SK-N-DZ (cell line): ENCODE measurements around the gene SYPL2.

Source experiments
- DNase-seq: peaks from one replicate; pipeline ENCODE4 v3.0.0-alpha.2; 2015; ENCODE audit warnings: low spot score

SYPL2 gene

DNA sequence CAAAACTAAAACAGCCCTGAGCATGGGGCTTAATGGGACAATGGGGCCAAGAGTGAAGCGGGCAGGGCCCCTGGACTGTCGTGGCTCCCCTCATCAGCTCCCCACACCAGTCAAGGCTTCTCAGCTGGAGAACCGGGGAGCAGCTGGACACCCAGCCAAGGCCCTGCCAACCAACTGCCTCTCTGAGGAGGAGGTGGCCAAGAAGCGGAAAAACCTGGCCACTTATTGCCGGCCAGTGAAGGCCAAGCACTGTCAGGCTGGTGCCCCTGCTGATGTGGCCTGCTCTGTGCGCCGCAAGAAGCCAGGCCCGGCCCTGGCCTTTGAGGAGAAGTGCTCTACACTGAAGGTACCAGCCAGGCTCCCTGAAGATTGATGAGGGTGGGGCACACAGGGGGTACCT, 25.0 kb downstream of the SYPL2 start:
- no peak for DNase-seq

DNA sequence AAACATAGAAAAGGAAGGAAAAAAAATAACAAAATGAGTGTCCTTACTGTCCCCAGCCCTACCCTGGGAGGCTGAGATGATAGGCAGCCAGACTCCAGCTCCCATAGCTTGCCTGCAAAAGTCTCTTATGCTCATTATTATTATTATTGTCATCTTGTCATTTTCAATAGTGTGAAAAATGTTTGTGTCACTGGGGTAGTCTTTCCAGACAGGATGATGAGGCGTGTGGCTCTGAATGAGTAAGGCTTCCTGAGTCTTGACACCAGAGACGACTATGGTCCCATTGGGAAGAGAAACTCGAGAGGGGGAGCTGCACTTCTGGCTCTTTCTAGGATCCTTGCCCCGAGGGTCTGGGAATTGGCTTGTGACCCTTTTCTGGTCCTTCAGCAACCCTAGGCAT, 26.4 kb downstream of the SYPL2 start:
- DNase-seq, result no peak

DNA sequence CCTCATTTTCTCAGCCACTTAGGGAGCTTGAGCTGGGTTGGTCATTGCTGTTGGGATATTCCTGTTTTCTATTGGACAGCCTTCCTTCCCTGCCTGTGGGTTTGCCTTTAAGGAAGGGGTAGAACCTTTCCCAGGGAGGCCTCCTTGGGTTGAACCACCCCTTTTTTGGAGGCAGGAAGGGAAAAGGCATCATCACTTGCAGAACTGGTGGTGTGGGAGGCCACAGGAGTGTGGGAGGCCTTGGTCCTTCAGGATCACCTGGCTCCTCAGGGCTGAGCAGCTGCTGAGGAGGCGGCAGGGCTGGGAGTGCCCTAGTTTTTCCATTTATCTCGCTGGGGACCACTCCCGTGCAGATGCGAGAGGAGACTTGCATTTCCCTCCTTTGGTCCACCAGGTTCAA, 26.9 kb downstream of the SYPL2 start:
- no peak for DNase-seq

DNA sequence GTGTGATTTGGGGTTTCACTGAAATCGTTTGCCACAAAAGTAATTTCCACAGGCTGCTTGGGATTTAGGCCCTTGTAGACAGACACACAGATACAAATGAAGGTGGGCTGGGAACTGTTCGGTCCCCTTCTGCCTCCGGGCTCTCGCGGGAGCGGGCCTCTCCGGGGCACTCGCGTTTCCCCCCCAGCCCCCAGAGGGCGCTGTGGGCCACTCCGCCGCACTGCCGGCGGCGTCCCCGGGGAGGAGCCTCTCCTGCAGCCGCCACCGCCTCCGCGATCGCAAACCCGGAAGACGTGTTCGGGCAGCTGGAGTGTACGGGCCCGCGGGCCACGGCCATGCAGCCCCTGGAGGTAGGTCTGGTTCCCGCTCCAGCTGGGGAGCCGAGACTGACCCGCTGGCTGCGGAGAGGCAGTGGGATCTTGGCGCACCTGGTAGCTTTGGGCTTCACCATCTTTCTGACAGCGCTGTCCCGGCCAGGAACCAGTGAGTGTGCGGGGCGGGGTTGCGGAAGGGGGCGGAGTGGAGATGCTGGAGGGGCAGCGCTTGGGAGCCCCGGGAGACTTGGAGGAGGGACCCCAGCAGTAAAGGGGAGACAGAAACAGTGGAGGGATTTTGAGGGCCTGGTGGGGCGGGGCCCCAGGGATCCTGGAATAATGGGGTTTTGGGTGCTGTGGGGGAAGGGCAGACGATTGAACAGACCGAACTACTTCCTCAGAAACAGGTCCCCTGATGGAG, 27.6 kb downstream of the SYPL2 start, which contains the start of gene CYB561D1:
Gene CYB561D1, plus strand, starts transcription at position 290 of the 735 bp plus-strand sequence. Its CDS starts 46 bp downstream, at position 336.
- peak; percentile 87 for DNase-seq

DNA sequence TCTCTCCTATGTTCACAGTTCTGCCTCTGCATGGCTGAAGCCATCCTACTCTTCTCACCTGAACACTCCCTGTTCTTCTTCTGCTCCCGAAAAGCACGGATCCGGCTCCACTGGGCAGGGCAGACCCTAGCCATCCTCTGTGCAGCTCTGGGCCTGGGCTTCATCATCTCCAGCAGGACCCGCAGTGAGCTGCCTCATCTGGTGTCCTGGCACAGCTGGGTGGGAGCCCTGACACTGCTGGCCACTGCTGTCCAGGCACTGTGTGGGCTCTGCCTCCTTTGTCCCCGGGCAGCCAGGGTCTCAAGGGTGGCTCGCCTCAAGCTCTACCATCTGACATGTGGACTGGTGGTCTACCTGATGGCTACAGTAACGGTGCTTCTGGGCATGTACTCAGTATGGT, 29.4 kb downstream of the SYPL2 start:
- DNase-seq, result no peak

DNA sequence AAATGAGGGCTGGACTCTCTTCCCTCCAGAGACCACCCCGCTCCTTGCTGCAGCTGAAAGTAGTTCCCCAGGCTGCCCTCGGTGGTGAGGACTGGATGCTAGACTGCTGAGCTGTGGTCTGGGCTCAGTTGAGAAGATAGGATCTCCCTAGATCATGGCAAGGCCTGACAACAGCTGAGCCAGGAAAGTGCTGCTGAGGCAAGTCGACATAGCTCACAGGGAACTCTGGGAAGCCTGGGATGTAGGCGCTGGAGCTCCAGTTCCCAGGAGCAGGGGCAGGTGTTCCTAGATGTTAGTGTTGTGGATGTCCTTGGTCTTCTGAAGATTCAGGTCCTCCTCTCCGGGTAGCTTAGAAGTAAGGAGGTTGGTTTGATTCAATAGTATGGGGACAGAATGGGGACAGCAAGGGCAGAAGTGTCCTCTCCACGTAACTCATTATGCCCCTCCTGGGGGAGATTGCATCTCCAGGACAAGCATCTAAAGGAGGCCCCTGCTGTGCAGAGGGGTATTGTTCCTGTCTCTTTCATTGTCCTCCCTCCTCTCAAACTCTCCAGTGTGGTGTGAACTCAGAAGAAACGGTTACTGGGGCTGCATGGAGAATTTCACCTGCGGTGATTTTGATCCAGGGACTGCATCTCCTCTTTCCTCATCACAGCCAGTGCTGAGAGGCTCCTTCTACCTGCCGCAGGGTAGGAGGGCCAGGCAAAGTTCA, 31.3 kb downstream of the SYPL2 start:
- no peak for DNase-seq

DNA sequence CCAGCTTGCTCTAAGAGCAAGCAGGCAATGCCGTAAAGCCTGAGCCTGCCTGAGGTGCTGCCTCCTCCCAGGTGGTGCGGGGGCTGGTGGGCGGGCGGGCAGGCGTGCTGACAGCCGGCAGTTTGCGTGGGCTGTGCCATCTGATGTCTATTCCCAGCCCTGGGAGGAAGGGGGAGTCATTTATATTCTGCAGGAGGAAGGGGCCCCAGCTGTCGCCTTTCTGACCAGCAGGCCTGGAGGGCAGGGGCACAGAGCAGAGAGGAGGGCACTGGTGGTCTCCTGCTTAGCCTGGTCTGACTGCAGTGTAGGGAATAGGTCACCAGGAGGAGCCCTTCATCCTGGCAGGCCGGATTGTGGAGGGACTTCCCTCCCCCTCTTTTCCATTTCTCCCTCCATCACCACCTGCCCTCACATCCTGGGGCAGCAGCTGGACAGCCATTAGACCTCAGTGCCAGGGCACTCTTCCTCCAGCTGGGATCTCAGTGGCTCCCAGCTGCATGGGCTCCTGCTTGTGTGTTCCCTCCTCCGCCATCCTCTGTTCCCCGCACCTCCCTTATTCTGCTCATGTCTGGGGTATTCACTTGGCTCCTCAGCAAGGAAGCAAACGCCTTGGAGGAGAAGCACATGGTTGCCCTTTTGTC, 31.9 kb downstream of the SYPL2 start:
- DNase-seq, result peak; percentile 80

DNA sequence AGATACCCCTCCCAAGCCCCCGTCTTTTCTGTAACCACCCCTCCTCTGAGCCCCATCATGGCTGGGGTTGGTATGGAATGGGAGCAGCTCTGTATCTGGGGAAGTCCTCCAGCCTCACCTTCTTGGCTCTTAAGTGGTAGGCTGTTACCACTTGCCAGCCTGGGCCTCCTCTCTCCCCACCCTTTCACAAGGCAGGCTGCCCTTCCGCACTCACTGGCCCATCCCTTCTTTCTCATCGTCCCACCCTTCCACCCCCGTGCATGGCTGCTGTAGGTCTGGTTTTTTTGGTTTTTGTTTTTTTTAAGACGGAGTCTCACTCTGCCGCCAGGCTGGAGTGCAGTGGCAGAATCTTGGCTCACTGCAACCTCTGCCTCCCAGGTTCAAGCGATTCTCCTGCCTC, 32.7 kb downstream of the SYPL2 start:
- no peak for DNase-seq

DNA sequence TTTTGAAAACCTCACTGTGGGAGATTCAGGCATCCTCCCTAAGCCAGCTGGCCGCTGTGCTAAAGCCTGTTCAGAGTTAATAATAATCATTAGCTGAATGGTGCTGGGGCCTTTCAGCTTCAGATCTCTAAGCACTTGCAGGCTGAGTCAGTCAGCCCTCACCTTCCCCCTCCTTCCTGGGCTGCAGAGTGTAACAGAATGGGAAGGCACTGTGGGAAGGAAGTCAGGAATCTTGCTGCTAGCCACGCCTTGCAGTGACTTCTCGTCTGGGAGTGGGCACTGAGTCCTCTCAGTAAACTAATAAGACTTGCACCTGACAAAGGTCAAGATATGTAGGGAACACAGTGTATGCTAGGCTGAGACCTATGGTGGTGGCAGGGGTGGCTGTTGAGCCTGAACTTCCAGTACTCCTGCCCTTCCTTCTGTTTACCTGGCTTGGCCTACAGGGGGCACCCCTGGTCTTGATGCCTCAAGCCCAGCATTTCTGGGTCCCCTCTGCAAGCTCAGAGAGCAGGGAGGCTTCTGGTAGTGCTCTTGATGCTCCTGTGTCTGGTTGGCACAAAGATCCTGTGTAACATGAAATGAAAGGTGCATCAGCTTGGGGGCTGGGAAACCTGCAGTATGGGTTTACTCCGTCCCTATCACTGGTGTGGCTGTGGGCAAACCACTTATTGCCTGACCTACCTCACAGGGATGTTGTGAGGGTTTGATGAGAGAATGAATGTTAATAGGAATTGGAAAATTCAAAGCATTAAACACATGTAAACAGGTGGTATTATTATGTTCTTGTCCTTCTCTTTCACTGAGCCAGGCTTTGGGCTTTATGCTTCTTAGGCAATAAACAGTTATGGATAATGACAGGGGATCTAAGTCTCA, 33.6 kb downstream of the SYPL2 start:
- DNase-seq, result peak; percentile 41

DNA sequence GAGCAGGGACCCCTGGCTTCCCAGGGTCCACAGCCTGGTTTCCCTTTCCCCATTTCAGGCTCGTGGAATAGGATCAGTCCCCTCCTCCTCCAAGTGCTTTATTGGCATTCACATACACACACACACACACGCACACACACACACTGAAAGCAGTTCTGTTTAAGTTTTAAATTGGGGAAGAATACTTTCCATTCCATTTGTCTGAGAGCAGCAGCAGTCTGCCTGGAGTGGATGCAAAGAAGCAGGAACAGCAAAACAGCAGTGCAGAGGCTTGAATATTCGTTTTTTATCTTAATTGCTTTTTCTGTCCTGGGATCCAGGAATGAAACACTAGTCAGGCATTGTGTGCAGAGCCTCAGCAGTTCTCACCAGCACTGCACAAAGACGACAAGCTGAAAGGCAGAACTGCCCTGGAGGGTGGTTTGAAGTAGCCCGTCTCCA, 34.6 kb downstream of the SYPL2 start:
- no peak for DNase-seq

DNA sequence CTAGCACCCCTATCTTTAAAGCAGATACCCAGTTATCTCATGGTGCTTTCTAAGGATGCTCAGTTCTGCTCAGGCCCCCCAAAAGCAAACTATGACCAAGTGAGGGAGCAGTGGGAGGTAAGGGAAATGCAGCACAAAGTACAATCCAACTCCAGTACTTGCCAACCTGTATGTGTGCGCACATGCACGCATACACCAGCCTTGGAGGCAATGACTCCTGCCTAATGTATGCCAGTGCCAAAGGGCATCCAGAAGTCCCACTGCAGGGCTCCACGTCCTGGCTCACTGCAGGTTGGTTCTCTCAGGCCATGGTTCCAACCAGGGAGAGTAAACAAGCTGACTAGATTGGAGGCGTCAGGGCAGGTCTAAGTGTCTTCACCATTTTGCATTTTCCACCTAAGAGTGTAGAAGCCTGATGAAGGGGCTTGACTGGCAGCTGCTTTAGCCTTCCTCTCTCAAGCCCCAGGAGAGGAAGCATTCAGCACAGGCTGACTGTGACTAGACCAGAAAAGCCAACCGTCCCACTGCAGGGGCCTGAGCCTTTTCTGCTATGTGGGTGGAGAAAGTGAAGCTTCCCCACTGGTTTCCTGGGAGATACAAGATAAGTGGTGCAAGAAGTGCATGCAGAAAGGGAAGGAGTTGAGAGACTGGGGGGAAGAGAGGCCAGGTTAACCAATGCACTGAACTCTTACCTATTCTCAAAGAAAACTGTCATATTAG, 35.5 kb downstream of the SYPL2 start:
- DNase-seq, result no peak

DNA sequence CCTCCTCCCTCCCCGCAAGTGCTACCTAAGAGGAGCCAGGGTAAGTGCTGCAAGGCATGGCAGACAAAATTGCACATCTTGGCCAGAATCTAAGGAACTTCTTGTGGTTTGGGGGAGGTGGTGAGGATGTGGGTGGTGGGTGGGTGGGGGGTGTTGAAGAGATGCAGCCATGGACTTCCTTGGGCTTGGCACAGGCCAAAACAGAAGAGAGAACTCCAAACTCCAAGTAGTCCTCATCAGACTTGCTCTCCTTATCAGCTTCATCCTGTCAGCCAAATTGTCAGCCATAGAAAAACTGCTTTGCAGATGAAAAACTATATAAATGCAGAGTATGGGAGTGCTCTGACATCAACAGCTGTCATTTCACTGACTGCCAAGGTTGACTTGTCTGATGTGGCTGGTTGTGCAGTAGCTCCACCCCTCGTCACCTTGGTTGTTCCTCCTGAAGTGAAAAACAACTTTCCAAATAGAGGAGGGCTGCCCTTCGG, 36.1 kb downstream of the SYPL2 start:
- no peak for DNase-seq

DNA sequence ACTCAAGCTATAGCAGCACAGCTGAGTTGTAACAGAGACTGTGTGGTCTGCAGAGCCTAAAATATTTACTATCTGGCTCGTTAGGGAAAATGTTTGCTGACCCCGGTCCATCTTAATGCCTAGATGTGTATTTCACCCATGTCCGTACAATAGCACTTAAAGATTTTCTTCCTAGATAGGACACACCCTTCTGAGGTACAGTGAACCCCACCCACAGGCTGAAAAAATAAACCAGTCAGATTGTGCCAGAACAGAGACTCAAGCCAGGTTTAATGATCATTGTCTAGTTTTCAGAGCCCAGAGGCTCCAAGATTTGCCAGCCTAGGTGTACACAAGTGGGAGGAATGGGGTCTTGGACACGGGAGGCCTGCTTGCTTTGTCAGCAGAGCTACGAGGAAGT, 37.6 kb downstream of the SYPL2 start:
- DNase-seq, result no peak

DNA sequence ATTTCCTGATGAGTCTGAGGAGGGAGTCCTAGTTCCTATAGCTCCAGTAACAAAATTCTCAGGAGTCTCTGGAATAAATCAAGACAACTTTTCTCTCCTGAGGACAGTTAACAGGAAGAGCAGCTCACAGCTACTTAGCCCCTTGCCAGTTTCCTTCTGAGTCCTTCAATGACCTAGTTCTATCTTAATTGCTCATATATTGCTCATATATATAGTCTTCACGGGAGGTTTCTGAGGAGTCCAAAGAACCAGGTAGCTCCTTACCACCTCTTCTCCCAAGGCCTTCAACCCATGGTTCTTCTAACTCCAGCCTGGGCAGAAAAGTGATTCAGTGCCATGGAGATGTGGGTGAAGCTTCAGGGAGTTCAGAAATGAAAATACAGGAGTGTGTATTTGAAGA, 38.6 kb downstream of the SYPL2 start:
- DNase-seq, result no peak

DNA sequence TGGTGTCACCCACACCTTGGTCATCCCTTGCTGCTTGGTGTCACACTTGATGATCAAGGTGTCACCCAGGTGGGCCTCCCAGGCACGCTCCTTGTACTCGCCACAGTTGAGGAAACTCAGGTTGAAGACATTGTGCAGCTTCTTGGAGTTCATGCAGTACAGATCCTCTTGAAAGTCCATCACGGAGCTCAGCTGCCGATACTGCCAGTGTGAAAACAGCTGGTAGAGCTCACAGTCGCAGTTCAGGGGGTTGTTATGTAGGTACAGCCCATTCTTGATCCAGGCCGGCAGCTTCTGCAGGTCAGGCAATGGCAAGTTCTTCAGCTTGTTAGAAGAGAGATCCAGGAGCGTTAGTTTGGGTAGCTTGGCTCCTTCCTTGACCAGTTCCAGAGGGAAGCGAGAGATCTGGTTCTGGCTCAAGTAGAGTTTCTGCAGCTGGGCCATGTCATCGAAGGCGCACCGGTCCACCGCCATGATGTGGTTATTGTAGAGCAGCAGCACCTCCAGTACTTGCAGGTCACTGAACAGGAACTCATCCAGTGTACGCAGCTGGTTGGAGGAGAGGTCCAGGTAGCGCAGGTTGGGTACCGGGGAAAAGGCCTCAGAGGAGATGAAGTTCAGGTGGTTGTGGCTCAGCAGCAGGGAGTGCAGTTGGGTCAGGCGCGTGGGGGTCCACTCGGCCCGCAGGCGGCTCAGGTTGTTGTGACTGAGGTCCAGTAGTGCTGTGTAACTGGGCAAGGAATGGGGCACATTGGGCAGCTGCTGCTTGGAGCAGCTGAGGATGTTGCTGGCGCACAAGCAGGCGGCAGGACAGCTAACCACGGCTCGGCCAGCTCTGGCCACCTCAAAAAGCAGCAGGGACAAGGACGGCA, 41.9 kb downstream of the SYPL2 start:
- no peak for DNase-seq

DNA sequence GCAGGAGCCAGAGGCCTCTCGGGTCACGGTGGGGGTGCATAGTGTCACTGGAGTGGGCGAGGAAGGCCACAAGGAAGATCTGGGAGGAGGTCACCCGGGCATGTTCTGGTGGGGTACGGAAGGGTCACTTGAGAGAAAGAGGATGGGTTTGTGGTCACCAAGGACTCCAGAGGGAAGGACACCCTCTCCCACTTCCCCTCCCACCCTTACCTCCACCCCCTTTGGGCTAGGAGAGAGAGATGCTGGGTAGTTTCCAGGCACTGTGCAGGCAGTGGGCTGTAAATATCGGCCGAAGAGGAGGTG, 42.5 kb downstream of the SYPL2 start:
- DNase-seq, result no peak

DNA sequence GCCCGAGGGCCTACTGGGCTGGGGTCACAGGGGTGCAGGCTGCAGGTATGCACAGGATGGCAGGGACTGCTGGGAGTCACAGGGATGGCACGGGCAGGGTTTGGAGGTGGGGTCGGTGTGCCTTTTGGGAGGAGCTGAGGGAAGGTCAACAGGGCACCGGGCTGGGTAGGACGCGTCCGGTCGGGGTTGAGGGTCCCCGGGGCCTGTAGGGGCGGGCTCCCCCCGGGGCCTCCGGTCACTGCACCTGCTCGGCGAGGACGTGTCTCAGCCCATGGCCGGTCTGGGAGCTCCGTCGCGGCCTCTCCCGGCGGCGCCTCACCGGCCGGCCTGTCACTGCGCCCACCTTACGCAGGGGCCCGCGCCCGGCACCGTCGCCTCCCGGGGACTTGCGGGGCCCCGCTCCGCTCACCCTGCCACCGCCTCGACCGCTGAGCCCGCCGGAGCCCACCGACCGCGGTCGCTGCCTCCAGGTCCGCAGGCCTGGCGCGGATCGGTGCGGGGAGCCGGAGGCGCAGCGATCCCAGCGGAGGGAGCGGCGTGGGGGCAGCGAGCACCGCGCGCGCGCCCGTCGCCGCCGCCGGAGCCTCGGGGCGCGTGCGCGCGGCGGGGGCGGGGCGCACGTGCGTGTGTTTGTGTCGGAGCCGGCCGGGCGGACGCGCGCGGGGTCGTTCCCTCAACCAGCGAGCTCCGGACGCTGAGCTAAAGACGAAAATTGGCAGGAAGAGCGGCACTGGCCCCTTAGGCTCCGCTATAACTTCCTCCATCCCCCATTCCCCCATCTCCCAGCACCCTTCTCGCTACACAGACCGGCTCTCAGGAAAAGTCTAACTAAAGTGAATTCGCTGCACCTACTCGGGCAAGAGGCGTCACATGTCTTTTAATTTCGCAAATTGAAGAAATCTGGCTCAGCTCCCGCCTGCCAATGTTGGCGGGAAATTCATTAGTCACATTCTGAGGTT, 43.1 kb downstream of the SYPL2 start, which contains the start of gene AMIGO1:
Gene AMIGO1, minus strand, starts transcription at position 552 of the 959 bp plus-strand sequence. CDS start 815 bp downstream, outside the sequence.
- peak; percentile 47 for DNase-seq

DNA sequence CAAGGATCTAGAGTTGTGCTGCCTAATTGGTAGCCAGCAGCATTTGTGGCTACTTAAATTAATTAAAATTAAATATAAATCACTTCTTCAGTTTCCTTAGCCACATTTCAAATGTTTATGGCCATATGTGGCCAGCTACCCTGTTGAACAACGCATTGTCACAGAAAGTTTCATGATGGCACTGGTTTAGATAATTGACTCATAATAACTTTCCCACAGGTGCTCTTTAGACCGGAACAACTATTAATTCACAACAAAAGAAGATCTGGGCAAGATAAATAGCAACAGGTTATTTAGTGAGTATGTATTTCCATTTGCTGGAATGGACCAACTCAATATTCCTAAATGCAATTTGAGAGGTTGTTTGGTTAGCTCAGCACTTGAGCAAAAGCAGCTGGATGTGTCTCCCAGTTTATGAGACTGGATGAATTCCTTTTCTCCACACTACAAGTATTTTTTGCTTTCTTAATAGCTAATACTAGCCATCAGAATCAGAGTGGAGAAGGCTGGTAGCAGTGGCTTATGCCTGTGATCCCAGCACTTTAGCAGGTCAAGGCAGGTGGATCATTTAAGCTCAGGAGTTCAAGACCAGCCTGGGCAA, 46.9 kb downstream of the SYPL2 start:
- DNase-seq, result no peak
